Stimulated activated CD4-positive, alpha-beta T cell treated with anti-CD3 and anti-CD28 coated beads, Interleukin-4, amount 100 ng/mL, for 48 hours (primary cell): ENCODE data around the gene XRN1.
"Not testable (repeated sequence)": the region's sequence is repeated elsewhere in the genome, so short reads cannot be mapped to it uniquely, and the experiment has no call there.

Source experiments
- DNase-seq, 2 donors: peaks; one replicate each; pipeline ENCODE4 v3.0.0-alpha.2; 2020; ENCODE audit warnings: low read depth in 2 of 2

XRN1 gene

DNA sequence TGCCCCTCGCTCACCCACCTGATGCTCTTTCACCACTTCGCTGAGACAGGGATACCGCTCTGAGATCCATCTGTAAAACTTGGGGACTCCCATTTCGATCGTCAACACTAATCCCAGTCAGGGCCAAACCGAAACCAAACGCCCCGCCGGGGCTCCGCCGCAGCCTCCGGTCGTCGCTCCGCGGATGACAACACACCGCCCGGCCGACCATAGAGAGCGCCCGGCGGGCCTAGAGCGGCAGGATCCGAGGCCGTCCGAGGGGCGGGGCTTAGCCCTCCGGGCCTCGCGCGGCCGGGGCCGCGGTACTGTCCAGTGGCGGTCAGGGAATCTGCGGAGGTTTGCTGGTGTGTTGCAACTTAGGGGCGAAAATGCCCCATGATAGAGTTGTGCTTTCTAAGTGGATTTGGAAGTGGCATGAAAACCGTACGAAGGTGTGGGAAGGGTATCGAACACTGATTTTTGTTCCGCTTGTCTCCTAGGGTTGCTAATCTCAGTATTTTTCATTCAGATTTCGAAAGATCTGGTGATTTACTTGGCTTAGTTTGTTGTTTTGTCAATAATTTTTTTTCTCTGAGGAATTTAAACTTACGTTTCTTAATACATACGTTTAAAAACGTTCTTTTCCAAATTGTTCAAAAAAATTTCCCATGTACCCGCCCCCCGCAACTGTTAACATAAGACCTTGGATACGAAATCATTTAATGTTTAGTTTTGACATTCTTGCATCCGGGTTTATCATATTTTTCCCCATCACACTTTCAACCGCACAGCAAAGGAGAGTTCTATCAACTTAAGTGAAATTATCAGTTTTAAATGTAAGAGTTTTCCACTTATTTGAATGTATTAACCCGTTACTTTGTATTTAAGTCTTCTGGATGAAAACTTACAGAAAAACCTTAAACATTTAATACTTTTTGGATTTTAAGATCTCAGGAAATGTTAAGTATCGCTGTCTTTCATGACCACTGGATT lies at the start of gene XRN1:
XRN1 (minus strand) TSS at position 186 of the 972 bp plus-strand sequence; CDS start at position 93, 93 bp downstream.
- DNase-seq: peak; percentile 92 to 93

- no peak for DNase-seq
Measured at GRCh38 chr3:142495103-142495502, 47.3 kb upstream of the XRN1 start.

GRCh38 chr3:142492184-142492583 lies 44.3 kb upstream of the XRN1 start:
- DNase-seq: no peak

DNA sequence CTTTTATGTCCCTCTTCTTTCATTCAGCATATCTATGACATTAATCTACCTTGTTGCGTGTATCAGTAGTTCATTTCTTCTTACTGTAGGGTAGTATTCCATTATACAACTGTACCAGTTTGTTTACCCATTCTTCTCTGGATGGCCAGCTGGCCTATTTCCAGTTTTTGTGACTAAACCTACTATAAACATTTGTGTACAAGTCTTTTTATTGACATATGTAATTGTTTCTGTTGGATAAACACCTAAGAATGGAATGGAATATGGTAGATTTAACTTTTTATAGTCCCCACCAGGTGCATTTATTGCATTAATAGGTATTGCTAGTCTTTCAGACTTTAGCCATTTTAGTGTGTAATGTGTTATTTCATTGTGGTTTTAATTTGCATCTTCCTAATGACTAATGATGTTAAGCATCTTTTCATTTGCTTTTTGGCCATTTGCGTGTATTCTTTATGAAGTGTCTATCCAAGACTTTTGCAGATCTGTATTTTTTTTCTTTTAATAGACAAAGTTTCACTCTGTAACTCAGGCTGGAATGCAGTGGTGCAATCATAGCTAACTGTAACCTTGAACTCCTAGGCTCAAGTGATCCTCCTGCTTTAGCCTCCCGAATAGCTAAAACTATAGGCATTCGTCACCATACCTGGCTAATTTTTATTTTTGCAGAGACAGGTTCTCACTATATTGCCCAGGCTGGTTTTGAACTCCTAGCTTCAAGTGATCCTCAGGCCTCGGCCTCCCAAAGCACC lies 41.9 kb upstream of the XRN1 start:
- no peak for DNase-seq

DNA sequence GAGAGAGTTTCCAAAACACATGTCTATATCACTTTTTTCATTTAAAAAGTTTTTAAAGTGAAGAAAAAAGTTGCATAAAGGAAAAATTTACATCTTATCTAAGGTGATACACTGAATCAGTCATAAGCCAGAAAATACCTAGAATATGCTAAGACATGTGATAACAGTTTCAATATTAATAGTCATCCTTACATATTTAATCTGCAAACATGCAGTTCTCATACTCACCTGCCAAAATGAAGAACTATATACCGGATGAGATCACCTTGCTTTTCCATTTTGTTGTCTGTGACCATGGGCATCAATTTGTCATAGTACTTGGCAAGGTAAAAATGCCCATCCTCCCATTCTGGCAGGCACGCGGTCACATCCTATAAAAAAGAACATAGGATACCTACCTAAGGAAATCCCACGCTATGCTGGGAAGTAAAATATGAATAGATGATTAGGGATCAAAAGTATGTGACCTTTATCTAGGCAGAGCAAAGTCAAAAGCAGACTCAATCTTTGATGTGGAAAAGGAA lies 37.1 kb upstream of the XRN1 start:
- no peak for DNase-seq

- no peak for DNase-seq
Measured at GRCh38 chr3:142481196-142481595, 33.4 kb upstream of the XRN1 start.

GRCh38 chr3:142470826-142471225 lies 23.0 kb upstream of the XRN1 start:
- no peak for DNase-seq

GRCh38 chr3:142468456-142468855 lies 20.6 kb upstream of the XRN1 start:
- DNase-seq: no peak

GRCh38 chr3:142467768-142468167 lies 19.9 kb upstream of the XRN1 start:
- no peak for DNase-seq

- no peak for DNase-seq
Measured at GRCh38 chr3:142460689-142461088, 12.9 kb upstream of the XRN1 start.

DNA sequence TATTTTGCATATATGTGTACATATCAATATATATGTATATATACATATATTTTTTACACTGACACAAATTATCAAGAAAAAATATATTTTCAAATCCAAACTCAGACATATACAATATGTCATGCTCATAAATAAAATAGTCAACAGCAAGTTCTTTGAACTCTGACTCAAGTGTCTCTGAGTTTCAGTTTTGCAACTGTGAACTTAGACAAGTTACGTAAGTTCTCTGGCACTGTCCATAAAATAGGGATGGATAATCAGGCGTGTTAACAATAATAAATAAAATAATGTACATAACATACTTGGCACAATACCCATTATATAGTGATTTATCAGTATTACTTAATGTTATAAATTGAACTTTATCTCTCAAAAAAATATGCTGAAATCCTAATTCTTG lies 12.1 kb upstream of the XRN1 start:
- DNase-seq: no peak

GRCh38 chr3:142459096-142459495 lies 11.3 kb upstream of the XRN1 start:
- no peak for DNase-seq

DNA sequence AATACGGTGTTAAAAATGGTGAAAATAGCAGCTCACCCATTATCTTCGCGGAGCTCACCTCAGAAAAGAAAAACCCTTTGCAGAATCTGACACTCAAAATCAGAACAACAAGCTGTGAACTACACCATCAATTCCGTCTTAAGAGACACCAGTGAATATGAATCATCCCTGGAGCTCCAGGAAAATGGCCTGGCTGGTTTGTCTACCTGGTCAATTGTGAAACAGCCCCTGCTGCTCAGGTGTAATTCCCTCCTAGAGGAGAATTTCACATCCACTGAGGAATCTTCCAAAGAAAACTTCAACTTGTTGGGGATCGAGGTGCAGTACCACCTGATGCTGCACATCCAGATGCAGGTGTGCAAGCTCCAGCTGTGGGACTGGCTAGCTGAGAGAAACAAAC lies 3.0 kb upstream of the XRN1 start:
- DNase-seq: no peak

DNA sequence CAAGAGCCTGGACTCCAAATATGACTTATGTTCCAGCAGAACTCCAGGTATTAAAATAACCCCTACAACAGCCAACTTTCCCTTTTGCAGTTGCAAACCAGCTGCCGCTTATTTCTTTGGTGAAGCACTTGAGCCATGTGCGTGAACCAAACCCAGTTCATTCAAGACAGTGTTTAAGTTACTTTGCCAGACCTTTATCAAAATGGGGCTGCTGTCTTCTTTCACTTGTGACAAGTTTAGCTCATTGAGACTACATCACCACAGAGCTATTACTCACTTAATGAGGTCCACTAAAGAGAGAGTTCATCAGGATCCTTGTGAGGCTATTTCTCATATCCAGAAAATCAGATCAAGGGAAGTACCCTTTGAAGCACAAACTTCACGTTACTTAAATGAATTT lies 2.4 kb upstream of the XRN1 start:
- DNase-seq: no peak

DNA sequence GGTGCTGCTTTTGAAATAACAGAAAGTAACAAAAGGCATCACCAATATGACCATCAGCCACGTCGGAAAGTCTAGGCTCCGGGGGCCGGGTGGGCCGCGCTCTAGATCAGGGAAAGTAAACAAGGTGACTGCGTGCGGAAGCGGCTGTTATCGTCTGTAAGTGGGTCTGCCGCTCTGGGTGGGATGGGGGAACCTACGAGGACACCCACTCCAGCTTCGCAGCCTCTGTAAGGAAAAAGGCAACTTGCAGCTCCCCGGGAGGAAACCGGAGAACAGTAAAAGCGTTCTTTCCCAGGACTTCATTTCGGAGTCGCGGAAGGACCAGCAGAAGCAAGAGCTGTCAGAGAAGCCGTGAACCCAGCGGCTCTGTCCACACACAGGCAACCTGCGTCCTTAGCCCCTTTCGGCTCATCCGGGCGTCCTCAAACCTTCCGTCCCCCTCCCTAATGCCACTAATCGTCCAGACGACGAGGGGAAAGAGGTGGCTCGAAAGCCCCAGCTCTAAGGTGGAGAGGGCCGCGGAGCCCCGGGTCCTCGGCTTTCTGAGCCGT lies 461 bp downstream of the XRN1 start:
- peak; percentile 16 to 19 for DNase-seq

DNA sequence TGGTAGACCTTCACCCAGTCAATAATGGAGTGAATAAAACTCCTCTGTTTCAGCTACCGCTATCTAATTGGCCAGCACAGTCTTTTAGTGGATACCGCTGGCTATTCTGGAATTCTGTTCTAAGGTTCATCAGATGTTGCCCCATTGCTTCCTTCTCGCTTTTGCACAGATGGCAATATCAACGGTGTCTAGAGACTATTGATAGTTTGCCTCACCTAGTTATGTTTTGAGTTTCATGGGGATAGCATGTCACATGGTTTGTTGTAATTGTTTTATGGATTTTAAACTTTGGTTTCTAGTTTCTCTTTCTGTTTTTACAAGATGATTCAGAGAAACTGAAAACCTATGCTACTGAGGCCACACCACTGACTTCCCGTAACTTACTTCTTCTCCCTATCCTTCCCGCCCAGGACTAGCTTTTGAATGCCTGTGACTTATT lies 2.0 kb downstream of the XRN1 start:
- DNase-seq: peak in 1 of 2 donors; percentile 23

- DNase-seq: no peak
Measured at GRCh38 chr3:142444343-142444742, 3.5 kb downstream of the XRN1 start.

GRCh38 chr3:142443060-142443459 lies 4.8 kb downstream of the XRN1 start:
- DNase-seq: not testable (repeated sequence)

DNA sequence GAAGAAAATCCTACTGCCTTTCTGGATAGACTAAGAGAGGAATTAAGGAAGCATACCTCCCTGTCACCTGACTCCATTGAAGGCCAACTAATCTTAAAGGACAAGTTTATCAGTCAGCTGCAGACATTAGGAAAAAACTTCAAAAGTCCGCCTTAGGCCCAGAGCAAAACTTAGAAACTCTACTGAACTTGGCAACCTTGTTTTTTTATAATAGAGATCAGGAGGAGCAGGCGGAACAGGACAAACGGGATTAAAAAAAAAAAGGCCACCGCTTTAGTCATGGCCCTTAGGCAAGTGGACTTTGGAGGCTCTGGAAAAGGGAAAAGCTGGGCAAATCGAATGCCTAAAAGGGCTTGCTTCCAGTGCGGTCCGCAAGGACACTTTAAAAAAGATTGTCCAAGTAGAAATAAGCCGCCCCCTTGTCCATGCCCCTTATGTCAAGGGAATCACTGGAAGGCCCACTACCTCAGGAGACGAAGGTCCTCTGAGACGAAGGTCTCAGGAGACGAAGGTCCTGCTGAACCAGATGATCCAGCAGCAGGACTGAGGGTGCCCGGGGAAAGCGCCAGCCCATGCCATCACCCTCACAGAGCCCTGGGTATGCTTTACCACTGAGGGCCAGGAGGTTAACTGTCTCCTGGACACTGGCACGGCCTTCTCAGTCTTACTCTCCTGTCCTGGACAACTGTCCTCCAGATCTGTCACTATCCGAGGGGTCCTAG lies 8.2 kb downstream of the XRN1 start:
- DNase-seq: not testable (repeated sequence)

DNA sequence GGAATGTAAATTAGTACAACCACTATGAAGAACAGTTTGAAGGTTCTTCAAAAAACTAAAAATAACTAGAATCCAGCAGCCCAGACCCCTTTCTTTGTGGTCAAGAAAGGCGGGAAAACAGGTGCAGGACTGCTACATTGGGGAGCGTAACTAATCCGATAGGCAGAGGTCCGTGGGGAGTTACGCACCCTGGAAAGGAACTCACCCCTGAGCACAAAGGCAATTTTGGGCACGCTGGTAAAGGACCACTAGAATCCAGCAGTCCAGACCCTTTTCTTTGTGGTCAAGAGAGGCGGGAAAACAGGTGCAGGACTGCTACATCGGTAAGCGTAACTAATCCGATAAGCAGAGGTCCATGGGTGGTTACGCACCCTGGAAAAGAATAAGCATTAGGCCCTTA lies 9.7 kb downstream of the XRN1 start:
- not testable (repeated sequence) for DNase-seq

- DNase-seq: no peak
Measured at GRCh38 chr3:142436951-142437585, 10.8 kb downstream of the XRN1 start.
